VCaP (cell line): Measurements from ENCODE around the gene RBM20.

ENCODE experiments used
- H3K27ac ChIP-seq: fragments of 450-650 bp; 2 replicates; pipeline ENCODE4 v1.5.1; 2017
- CTCF ChIP-seq: fragments of 450-650 bp; conservative IDR thresholded peaks from 2 replicates; pipeline ENCODE4 v1.5.1; 2017; ENCODE audit warnings: mild to moderate bottlenecking, moderate library complexity

Gene RBM20

DNA sequence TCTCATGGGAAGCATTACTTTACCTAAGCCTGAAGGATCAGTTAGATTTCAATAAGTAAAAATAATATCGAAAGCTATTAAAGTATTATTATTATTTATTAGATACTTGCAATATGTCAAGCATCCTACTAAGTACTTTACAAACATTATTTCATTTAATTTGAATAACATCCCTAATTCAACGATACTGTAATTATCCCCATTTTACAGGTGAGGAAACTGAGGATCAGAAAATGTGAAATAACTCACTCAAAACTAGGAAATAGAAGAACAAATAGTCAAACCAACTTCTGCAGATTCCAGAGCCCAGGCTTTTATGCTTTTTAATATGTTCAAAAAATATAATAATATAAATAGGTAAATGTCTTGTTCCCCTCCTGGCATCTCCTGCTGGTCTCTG lies 217.3 kb downstream of the RBM20 start:
- H3K27ac ChIP-seq, result no peak overlapping the region
- no peak for TF ChIP-seq CTCF

- TF ChIP-seq CTCF, result no peak
- H3K27ac ChIP-seq, result no peak overlapping the region
Observed at GRCh38 chr10:110861930-110862649, 218.0 kb downstream of the RBM20 start.

DNA sequence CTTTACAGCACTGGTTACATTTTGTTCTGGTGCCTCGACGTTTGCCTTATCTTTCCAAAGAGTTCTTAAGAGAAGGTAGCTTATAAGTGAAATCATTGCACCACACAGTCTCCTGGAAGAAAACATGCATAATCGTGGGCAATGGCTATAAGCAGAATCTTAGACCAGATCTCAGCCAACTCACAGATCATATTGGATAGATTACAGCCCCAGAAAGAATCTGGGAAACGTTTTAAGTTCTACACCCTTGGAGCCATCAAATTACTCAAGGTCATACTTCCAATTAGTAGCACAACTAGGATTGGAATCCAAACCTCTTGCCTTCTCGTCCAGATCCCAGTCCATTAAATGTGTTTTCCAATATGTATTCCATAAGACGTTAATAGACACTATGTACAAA lies 218.8 kb downstream of the RBM20 start:
- TF ChIP-seq CTCF, result no peak
- no peak overlapping the region for H3K27ac ChIP-seq

DNA sequence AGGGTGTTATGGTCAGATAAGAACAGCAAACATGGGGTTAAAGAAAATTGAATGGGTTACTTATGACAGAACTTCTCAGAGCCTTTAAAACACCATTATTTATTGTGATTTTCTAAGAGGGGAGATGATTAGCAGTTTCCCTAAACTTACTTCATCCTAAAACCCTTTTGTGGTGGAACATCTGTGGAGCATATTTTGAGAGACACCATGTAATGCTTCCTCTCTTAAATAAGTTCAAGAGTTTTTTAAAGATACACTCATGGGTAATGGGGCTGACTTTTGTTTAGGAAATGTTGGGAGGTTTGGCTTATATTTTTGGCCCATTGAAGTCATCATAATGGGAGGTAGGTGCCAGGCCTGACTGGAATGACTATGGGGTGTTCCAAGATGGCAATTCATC lies 219.2 kb downstream of the RBM20 start:
- TF ChIP-seq CTCF, result no peak
- H3K27ac ChIP-seq, result no peak overlapping the region

DNA sequence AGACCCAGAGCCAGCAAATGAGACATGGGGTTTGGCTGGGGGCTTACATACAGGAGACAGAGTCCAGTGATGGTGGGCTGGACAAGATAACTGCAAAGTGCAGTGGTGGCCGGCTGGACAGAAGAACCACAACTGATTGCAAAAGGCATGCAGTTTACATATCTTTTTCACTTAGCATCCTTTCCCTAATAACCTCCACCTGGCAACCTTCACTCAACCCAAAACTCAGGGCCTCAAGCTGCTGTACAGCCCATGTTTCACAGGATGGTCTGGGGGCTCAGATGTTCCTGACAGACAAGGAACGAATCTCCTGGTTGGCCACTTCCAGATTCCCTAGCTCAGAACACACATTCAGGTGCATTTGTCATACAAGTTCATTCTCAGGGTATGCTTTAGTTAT lies 219.8 kb downstream of the RBM20 start:
- no peak for TF ChIP-seq CTCF
- H3K27ac ChIP-seq, result no peak overlapping the region

- no peak for TF ChIP-seq CTCF
- H3K27ac ChIP-seq, result no peak overlapping the region
Observed at GRCh38 chr10:110864662-110865140, 220.6 kb downstream of the RBM20 start.

DNA sequence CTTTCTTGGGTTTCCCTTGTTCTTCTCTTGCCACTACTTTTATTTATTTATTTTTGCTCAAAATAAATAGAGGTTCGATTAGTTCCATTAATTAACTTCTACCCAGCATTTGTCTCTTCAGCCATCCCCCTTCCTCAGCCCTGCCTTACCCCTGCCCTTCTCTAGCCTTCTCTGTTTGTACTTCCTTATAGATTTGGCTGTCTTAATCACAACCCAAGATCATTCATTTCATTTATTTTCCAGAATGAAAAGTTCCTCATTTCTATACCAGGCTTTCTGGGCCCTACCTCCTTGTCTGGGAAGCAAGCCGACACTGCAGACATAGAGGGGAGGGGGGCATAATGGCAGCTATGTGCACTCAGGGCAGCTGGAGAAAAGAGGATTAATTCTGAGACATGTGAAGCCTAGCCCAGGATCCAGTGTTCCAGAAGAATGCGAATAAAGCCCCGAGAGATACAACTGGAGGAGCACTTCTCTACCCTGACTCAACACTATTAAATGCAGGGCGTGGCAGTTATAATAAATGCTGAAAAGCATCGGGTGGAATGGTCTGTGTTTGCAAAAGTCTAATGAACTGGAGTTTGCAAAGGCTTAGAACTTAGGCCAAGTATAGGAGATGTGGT lies 221.2 kb downstream of the RBM20 start:
- no peak for TF ChIP-seq CTCF
- no peak overlapping the region for H3K27ac ChIP-seq
